ENCODE results near the gene FLNA. TPM values are rescaled to one million over a fixed set of nuclear protein-coding genes. Genes with fewer than 3 reads are reported as not detected.
"Not testable (repeated sequence)": the region's sequence is repeated elsewhere in the genome, so short reads cannot be mapped to it uniquely, and the experiment has no call there.

FLNA gene
- total and polyA plus RNA-seq, 2 donors: 1,306 to 6,054 TPM

DNA sequence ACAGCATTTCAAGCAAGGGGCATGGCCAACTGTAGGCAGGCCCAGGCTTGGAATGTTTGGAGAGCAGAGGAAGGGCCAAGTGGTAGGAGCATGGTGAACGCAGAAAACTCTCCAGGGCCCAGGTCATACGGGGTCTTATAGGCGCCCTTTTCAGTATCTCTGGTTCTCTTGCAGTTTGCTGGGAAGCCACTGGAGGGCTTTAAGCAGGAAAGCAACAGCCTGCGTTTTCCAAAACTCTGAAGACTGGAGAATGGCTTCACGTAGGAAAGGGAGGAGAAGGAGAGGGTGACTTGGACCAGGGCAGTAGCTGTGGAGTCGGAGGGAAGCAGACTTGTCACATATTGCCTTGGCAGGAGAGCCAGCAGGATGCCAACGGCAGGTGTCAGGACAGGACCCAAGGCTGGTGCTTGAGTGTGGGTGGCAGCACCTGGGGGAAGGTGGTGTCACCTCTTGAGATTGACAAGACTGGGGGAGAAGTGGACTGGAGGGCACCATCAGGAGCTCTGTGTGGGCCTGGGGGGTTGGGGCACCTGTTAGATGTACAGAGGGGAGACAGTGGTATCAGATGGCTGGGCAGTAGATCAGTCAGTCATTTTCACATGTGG, 56.9 kb downstream of the FLNA start:
- H3K4me3 ChIP-seq (ENCODE audit: low read depth, low read length): no peak overlapping the region
- H3K4me1 ChIP-seq (ENCODE audit: insufficient read depth): no peaks in the 10 kb centered on the region
- no peak for DNase-seq (ENCODE audit: extremely low spot score)
- WGBS: 19% methylated on average over 7 of the region's 7 CpGs
- no peak overlapping the region for H3K27ac ChIP-seq (ENCODE audit: low read depth)
- no peaks in the 10 kb centered on the region for H3K36me3 ChIP-seq (ENCODE audit: insufficient read depth)

DNA sequence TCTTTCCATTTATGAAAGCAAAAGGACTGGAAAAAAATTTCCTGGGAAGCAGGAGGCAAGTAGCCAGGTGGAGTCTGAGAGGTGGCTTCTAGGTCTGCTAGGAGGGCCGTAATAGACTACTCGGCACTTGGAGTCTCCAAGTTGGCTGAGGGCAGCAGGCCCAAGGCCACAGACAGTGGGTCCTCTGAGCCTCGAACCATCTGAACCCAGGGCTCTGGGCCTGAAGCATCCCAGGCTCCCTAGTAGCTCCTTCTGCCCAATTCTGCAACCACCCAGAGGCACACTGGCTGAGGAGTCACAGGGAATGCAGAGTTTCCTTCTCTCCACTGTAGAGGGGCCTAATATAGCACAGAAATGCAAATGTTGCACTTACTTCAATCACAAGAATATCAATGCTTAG, 59.0 kb downstream of the FLNA start:
- Histone ChIP-seq H3K27ac (ENCODE audit: low read depth) (no peak overlapping the region), H3K4me1 (ENCODE audit: insufficient read depth) (no peaks in the 10 kb centered on the region), H3K4me3 (ENCODE audit: low read depth, low read length) (no peak overlapping the region), H3K36me3 (ENCODE audit: insufficient read depth) (no peaks in the 10 kb centered on the region)
- WGBS: 98% methylated on average over 3 of the region's 3 CpGs
- DNase-seq (ENCODE audit: extremely low spot score): no peak

GRCh38 chrX:154313147-154313546, 61.3 kb downstream of the FLNA start:
- no peak overlapping the region for H3K4me3 ChIP-seq (ENCODE audit: low read depth, low read length)
- DNase-seq (ENCODE audit: extremely low spot score): no peak
- H3K36me3 ChIP-seq (ENCODE audit: insufficient read depth): no peaks in the 10 kb centered on the region
- 82% methylated on average over 5 of the region's 5 CpGs for WGBS
- H3K4me1 ChIP-seq (ENCODE audit: insufficient read depth): no peaks in the 10 kb centered on the region
- no peak overlapping the region for H3K27ac ChIP-seq (ENCODE audit: low read depth)

GRCh38 chrX:154312116-154312515, 62.3 kb downstream of the FLNA start:
- 92% methylated on average over 7 of the region's 7 CpGs for whole genome bisulfite sequencing

DNA sequence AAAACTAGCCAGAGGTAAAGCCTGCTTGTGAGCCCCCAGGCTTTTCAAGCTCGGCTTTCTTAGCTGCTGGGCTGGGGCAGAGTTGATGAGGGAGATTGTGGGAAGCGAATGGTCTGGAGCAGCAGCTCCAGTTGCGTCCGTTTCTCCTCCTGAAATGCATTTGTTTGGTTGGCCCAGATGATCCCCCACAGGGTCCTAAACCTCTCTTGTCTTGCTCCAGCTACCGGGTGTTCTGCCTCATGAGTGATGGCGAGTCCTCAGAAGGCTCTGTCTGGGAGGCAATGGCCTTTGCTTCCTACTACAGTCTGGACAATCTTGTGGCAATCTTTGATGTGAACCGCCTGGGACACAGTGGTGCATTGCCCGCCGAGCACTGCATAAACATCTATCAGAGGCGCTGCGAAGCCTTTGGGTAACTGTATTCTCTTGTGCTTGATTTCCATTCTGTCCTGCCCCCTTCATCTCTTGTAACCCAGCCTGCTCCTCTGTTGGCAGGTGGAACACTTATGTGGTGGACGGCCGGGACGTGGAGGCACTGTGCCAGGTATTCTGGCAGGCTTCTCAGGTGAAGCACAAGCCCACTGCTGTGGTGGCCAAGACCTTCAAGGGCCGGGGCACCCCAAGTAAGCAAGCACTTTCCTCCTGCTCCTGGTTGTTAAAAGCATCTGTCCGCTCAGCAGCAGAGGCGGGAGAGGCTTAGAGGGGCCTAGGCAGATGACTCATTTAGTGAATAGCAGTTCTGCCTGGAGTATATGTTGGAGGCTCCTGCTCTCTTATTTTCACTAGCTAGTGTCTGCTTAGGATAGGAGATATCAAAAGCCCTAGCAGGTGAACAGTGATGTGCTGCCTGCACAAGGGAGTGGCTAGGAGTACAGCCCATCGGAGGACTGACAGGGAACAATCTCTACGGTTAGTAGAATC, 63.6 kb downstream of the FLNA start:
- H3K4me1 ChIP-seq (ENCODE audit: insufficient read depth): no peaks in the 10 kb centered on the region
- DNase-seq (ENCODE audit: extremely low spot score): no peak
- no peak overlapping the region for H3K27ac ChIP-seq (ENCODE audit: low read depth)
- no peaks in the 10 kb centered on the region for H3K36me3 ChIP-seq (ENCODE audit: insufficient read depth)
- WGBS: 67% methylated on average over 19 of the region's 19 CpGs
- H3K4me3 ChIP-seq (ENCODE audit: low read depth, low read length): no peak overlapping the region

More at GRCh38 chrX:154312116-154312515, 62.3 kb downstream of the FLNA start:
- Histone ChIP-seq H3K27ac (ENCODE audit: low read depth) (no peak overlapping the region), H3K4me1 (ENCODE audit: insufficient read depth) (no peaks in the 10 kb centered on the region), H3K36me3 (ENCODE audit: insufficient read depth) (no peaks in the 10 kb centered on the region), H3K4me3 (ENCODE audit: low read depth, low read length) (no peak overlapping the region)
- no peak for DNase-seq (ENCODE audit: extremely low spot score)

GRCh38 chrX:154309041-154309775, 65.2 kb downstream of the FLNA start:
- H3K36me3 ChIP-seq (ENCODE audit: insufficient read depth): no peaks in the 10 kb centered on the region
- H3K4me1 ChIP-seq (ENCODE audit: insufficient read depth): no peaks in the 10 kb centered on the region
- H3K4me3 ChIP-seq (ENCODE audit: low read depth, low read length): no peak overlapping the region
- DNase-seq (ENCODE audit: extremely low spot score): no peak
- H3K27ac ChIP-seq (ENCODE audit: low read depth): no peak overlapping the region
- 89% methylated on average over 16 of the region's 16 CpGs for WGBS

DNA sequence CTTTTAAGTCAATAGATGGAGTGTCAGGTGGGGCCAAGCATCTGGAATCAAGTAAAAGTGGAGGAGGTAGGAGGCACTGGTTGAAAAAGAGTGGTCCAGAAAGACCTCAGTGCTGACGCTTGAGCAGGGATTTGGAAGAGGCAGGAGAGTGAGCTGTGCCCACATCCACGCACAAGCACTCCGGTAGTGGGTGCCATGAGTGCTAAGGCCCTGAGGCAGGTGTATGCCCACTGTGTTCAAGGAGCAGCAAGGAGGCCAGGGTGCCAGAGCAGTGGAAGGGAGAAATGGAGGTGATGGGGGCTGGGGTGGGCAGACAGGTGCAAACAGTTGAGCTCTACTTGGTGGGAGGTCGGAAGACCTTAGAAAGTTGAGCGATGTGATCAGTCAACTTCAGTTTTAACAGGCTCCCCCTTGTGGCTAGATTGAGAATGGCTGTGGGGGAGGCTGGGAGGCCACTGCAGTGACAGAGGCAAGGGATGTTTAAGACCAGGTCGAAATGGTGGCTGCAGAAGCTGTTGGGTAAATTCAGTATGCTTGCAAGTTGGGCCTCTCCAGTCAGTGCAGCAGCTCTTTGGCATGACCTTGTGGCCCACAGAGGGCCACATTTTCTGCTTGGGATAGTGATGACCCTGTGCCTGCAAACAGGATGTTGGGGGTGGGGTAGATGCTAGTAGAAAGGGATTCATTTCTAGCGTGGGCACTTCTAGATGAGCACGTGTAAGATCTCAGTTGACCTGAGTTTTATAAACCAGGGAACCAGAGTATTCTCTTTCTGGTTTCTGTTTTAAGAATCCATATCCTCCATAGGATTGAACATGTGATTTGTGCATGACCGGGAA, 66.1 kb downstream of the FLNA start:
- Histone ChIP-seq H3K4me3 (ENCODE audit: low read depth, low read length) (no peak overlapping the region), H3K36me3 (ENCODE audit: insufficient read depth) (no peaks in the 10 kb centered on the region), H3K4me1 (ENCODE audit: insufficient read depth) (no peaks in the 10 kb centered on the region), H3K27ac (ENCODE audit: low read depth) (no peak overlapping the region)
- 50% methylated on average over 9 of the region's 9 CpGs for WGBS
- DNase-seq (ENCODE audit: extremely low spot score): no peak

GRCh38 chrX:154307202-154307601, 67.2 kb downstream of the FLNA start:
- Histone ChIP-seq H3K36me3 (ENCODE audit: insufficient read depth) (no peaks in the 10 kb centered on the region), H3K4me1 (ENCODE audit: insufficient read depth) (no peaks in the 10 kb centered on the region), H3K4me3 (ENCODE audit: low read depth, low read length) (no peak overlapping the region), H3K27ac (ENCODE audit: low read depth) (no peak overlapping the region)
- DNase-seq (ENCODE audit: extremely low spot score): no peak
- 84% methylated on average over 6 of the region's 6 CpGs for WGBS

GRCh38 chrX:154305541-154306205, 68.8 kb downstream of the FLNA start:
- Histone ChIP-seq H3K4me1 (ENCODE audit: insufficient read depth) (no peaks in the 10 kb centered on the region), H3K36me3 (ENCODE audit: insufficient read depth) (no peaks in the 10 kb centered on the region), H3K27ac (ENCODE audit: low read depth) (no peak overlapping the region), H3K4me3 (ENCODE audit: low read depth, low read length) (no peak overlapping the region)
- WGBS: 90% methylated on average over 11 of the region's 11 CpGs
- no peak for DNase-seq (ENCODE audit: extremely low spot score)

DNA sequence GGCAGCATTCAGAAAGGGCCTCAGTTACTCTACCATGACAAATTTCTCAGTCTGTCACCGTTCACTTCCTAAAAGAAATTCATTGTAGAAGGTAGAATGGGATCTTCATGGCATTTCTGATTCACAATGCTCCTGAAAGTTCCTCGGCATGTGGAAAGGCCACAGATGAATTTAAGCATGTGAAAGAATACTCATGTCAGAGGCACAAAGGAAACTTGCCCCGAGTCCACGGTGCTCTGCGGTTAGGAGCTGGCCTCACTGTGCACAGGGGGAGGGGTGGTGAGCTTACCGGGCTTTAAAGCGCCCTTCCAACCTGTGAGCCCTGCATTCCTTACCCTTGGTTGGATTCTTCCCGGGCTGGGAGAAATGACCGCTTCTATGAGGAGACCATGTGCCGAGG, 69.6 kb downstream of the FLNA start:
- DNase-seq (ENCODE audit: extremely low spot score): no peak
- Histone ChIP-seq H3K4me1 (ENCODE audit: insufficient read depth) (no peaks in the 10 kb centered on the region), H3K27ac (ENCODE audit: low read depth) (no peak overlapping the region), H3K36me3 (ENCODE audit: insufficient read depth) (no peaks in the 10 kb centered on the region), H3K4me3 (ENCODE audit: low read depth, low read length) (no peak overlapping the region)
- 83% methylated on average over 10 of the region's 10 CpGs for WGBS

DNA sequence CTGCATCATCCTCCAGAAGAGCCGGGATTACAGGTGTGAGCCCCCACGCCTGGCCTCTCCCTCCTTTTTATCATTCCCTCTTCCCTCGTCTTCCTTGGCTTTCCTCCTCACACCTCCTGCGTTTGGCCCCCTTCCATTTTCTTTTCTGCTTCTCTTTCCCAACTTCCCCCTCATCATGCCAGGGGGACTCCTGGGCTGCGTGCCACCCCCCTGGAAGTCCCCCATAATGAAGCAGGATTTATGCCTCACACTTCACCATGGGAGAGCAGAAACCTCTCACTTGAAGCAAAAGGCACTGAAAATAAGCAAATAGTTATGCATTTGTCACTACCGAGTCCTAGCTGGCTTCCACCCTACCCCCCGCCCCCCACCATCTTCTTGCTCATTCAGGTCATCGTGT, 71.0 kb downstream of the FLNA start:
- no peaks in the 10 kb centered on the region for H3K4me1 ChIP-seq (ENCODE audit: insufficient read depth)
- 66% methylated on average over 8 of the region's 8 CpGs for WGBS

DNA sequence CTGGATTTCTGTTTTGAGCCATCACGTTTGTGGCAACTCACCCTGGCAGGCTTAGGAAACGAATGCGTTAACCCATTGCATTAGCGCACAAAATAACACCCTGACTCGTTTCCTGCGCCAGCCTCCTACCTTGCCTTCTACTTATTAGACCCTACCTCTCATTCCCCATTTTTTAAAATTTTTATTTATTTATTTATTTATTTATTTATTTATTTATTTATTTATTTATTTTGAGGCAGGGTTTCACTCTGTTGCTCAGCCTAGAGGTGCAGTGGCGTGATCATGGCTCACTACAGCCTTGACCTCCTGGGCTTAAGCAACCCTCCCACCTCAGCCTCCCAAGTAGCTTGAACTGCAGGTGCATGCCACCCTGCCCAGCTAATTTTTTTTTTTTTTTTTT, 71.4 kb downstream of the FLNA start:
- not testable (repeated sequence) for H3K4me1 ChIP-seq (ENCODE audit: insufficient read depth); H3K36me3 ChIP-seq (ENCODE audit: insufficient read depth); DNase-seq (ENCODE audit: extremely low spot score); H3K27ac ChIP-seq (ENCODE audit: low read depth); H3K4me3 ChIP-seq (ENCODE audit: low read depth, low read length)
- WGBS: 85% methylated on average over 7 of the region's 7 CpGs

More for the DNA sequence above, 71.0 kb downstream of the FLNA start:
- Histone ChIP-seq H3K36me3 (ENCODE audit: insufficient read depth) (no peaks in the 10 kb centered on the region), H3K27ac (ENCODE audit: low read depth) (no peak overlapping the region), H3K4me3 (ENCODE audit: low read depth, low read length) (no peak overlapping the region)
- no peak for DNase-seq (ENCODE audit: extremely low spot score)

GRCh38 chrX:154300816-154301215, 73.6 kb downstream of the FLNA start:
- 95% methylated on average over 8 of the region's 8 CpGs for WGBS

More at GRCh38 chrX:154300816-154301215, 73.6 kb downstream of the FLNA start:
- no peaks in the 10 kb centered on the region for H3K4me1 ChIP-seq (ENCODE audit: insufficient read depth)
- no peak overlapping the region for H3K27ac ChIP-seq (ENCODE audit: low read depth)
- no peaks in the 10 kb centered on the region for H3K36me3 ChIP-seq (ENCODE audit: insufficient read depth)
- H3K4me3 ChIP-seq (ENCODE audit: low read depth, low read length): no peak overlapping the region
- no peak for DNase-seq (ENCODE audit: extremely low spot score)
